SK-N-MC (cell line): ENCODE data around the gene MIP.
A peak's percentile ranks its signal among the peaks of the same experiment; 100 is the strongest.

Experiments
- DNase-seq: peaks from one replicate; pipeline ENCODE4 v3.0.0-alpha.2; 2011; ENCODE audit warnings: low read depth, low spot score
- H3K27ac ChIP-seq: fragments of 200-600 bp; sonication (generic); 2 replicates; pipeline ENCODE4 v1.5.1; 2016; ENCODE audit warnings: mixed run types
- H3K36me3 ChIP-seq: fragments of 200-600 bp; sonication (generic); 2 replicates; pipeline ENCODE4 v1.6.1; 2017; ENCODE audit warnings: antibody characterized with exemption, low read length, mixed read lengths; ENCODE audit not compliant: insufficient read depth
- H3K4me3 ChIP-seq: fragments of 200-600 bp; sonication (generic); 2 replicates; pipeline ENCODE4 v1.5.1; 2016
- H3K9ac ChIP-seq: fragments of 200-600 bp; sonication (generic); 2 replicates; pipeline ENCODE4 v1.8.0; 2017; ENCODE audit warnings: mixed run types, mixed read lengths; ENCODE audit not compliant: insufficient read length
- H3K9me3 ChIP-seq: fragments of 200-600 bp; sonication (generic); 2 replicates; pipeline ENCODE4 v1.6.1; 2017; ENCODE audit warnings: low read depth, mild to moderate bottlenecking, antibody characterized with exemption, low read length, moderate library complexity, mixed read lengths
- EZH2 ChIP-seq: fragments of 200-600 bp; sonication (generic); IDR thresholded peaks from one replicate; pipeline ENCODE4 v1.6.1; 2017; ENCODE audit warnings: antibody characterized with exemption
- FOXP2 ChIP-seq: optimal IDR thresholded peaks from 2 replicates; pipeline ENCODE3; 2011; ENCODE audit warnings: mild to moderate bottlenecking, moderate library complexity; ENCODE audit not compliant: insufficient read depth; ENCODE audit errors: extremely low read length, control extremely low read depth
- POLR2AphosphoS5 ChIP-seq: IDR thresholded peaks from 2 replicates; pipeline ENCODE4 v1.6.1; 2012; ENCODE audit warnings: mild to moderate bottlenecking, low read depth, low read length, borderline replicate concordance

Gene MIP

DNA sequence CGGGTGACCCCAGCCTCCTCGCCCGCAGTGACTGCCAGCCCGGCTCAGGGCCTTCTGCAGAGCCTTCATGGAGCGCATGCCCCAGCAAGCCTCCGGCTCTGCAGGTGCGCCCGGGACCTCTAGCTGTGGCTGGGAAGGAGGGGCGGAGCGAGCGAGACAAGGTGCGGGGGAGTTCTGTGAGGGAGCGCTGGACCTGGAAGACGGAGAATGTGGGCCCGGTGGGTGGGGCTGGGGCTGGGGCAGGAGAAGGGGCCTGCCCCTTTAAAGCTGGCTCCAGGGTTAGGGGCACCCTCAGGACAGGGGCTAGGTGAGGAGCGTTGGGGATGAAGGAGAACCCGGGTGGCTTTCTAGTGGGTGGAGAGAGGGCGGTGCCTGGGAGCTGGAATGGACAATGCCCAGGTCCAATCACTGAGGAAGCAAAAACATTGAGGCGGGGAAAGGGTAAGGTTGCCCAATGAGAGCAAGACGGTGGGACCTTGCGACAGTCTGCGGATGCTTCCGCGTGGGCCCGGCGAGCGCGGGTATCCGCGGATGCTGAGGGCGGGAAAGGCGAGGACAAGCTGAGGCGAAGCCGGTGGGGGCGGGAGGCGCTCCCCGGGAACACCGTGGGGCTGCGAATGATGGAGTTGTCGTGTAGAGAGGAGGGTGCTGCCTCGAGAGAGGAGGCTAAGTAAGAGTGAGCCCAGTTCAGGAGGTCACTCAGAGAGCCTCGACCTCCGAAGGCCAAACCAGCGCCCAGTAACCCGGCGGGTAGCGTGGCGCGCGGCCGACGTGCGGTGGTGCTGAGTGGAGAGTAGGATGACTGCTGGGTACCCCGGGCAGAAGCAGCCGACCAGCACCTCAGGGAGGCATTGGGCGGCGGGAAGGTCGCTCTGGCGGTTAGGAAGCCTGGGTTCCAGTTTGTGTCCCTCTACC lies 33.8 kb upstream of the MIP start, which contains the start of gene GLS2:
Gene GLS2, minus strand, starts transcription at position 121 of the 915 bp plus-strand sequence. Its CDS starts 43 bp downstream, at position 78.
- H3K9ac ChIP-seq, result no peak within 1 kb of the TSS
- no peak for DNase-seq
- H3K27ac ChIP-seq, result no peak within 1 kb of the TSS
- H3K4me3 ChIP-seq, result peak within 1 kb of the TSS; percentile 74
- H3K9me3 ChIP-seq, result no peaks in the 10 kb centered on the region
- TF ChIP-seq EZH2 (no peak), FOXP2 (no peak), POLR2AphosphoS5 (no peak)
- H3K36me3 ChIP-seq, result no peaks in the 10 kb centered on the region

DNA sequence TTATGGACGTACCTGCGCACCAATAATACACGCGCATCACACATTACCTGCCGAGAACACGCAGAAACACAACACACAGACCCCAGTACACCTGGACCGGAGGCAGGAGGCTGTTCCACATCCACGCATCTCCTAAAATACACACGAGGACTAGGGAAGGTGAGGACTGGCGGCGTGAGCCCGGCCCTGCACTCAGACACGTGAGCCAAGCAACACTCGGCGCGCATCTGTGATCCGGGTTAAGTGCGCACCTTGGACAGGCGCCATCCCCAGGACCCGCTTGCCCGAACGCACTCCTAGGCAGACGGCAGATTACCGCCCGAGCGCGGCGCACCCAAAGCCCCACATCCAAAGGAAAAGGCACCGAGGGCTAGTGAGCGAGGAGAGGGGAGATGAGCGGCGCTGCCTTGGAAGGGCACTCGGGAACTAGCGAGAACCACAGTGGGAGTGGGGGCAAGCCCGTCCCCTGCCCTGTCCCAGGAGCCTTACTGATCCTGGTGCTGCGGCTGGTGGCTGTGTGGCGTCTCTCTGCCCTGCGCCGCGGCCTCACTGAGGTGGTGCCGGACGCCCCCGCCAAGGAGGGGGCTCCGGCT lies 33.1 kb upstream of the MIP start:
- H3K36me3 ChIP-seq, result no peaks in the 10 kb centered on the region
- TF ChIP-seq EZH2, result no peak
- no peak for TF ChIP-seq FOXP2
- no peak for TF ChIP-seq POLR2AphosphoS5
- no peak overlapping the region for H3K27ac ChIP-seq
- no peaks in the 10 kb centered on the region for H3K9me3 ChIP-seq
- DNase-seq, result no peak
- H3K4me3 ChIP-seq, result peak overlapping the region; percentile 74
- no peak overlapping the region for H3K9ac ChIP-seq

DNA sequence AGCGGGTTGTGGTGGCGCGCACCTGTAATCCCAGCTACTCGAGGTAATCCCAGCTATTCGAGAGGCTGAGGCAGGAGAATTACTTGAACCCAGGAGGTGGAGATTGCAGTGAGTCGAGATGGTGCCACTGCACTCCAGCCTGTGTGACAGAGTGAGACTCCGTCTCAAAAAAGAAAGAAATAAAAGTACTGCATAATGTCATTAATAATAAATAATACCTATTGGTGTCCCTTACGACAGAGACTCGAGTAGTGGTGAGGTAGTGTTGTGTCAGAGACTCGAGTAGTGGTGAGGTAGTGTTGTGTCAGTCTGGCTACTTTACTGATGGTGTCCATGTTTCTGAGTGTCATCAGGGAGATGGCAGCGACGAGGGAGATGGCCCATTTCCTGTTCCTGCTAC lies 32.2 kb upstream of the MIP start:
- Histone ChIP-seq H3K9ac (no peak overlapping the region), H3K9me3 (no peaks in the 10 kb centered on the region), H3K27ac (no peak overlapping the region), H3K36me3 (no peaks in the 10 kb centered on the region), H3K4me3 (no peak overlapping the region)
- no peak for TF ChIP-seq POLR2AphosphoS5
- TF ChIP-seq EZH2, result no peak
- no peak for TF ChIP-seq FOXP2
- DNase-seq, result no peak

DNA sequence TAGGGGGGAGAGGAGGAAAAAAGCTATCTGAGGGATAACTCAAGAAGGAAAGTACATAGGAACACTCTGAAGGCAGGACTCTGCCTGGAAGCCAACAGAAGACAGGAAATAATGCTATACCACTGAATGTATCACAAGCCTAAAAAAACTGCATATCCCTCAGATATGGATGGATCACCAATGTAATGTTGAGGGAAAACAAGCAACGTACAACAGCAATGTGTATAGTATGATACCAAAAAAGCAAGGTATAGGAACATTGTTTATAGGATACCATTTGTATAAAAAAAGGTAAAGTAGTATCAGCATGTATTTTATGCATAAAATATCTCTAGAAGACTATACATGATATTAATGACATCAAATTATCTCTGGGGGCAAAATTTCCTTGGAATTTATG lies 30.1 kb upstream of the MIP start:
- TF ChIP-seq EZH2, result no peak
- no peak for TF ChIP-seq FOXP2
- no peak for TF ChIP-seq POLR2AphosphoS5
- no peak overlapping the region for H3K9ac ChIP-seq

DNA sequence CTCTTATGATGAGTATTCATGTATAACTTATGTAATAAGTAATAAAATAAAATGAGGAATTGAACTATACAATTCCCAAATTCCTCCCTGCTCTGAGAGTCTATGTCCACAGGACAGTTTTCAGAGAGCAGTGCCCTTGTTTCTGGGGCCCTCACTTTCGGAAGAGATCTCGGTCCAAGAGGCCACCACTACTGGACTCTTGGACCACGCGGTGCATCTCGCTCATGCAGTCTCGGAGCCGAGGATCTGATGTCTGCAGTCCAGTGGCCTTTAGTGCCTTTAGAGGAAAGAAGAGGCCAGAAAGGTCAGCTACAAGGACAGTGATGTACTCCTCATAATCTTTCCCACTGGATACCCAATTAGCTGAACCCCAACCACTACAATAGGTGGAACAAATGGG lies 25.2 kb upstream of the MIP start:
- Histone ChIP-seq H3K27ac (no peak overlapping the region), H3K9me3 (no peaks in the 10 kb centered on the region), H3K36me3 (no peaks in the 10 kb centered on the region), H3K9ac (no peak overlapping the region), H3K4me3 (no peak overlapping the region)
- TF ChIP-seq EZH2 (no peak), FOXP2 (no peak), POLR2AphosphoS5 (no peak)
- DNase-seq, result no peak

More for the DNA sequence above, 30.1 kb upstream of the MIP start:
- Histone ChIP-seq H3K36me3 (no peaks in the 10 kb centered on the region), H3K27ac (no peak overlapping the region), H3K9me3 (no peaks in the 10 kb centered on the region), H3K4me3 (no peak overlapping the region)
- DNase-seq, result no peak

DNA sequence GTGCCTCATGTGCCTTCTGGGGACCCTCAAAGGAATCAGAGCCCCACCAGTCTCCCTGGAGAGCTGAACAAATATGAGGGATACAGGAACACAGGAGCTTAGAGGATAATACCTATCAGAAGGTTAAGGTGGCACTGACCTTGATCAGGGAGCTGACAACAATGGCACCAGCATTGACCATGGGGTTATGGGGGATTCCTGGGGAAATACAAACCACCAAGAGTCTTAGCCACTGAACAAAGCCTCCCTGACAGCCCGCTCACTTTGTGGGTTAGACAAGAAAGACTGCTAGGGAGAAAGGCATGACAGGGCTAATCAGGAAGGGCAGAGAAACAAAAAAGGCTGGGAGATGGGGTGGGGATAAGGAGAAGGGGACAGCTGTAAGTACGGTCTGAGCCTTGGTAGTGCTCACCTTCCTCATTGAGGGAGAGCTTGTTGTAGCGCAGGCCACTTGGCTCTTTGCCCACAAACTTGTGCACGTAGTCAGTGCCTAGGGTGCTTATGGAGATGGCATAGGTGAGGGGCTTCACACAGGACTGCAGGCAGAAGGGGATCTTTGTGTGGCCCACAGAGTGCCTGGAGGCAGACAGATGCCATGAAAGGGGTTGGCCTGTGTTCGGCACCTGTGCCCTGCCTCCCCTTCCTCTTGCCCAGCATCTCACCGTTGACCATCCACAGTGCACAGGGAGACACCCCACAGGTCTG lies 23.2 kb upstream of the MIP start:
- no peak overlapping the region for H3K27ac ChIP-seq
- TF ChIP-seq FOXP2 (no peak), POLR2AphosphoS5 (no peak), EZH2 (no peak)
- H3K9ac ChIP-seq, result no peak overlapping the region
- no peak overlapping the region for H3K4me3 ChIP-seq
- no peaks in the 10 kb centered on the region for H3K36me3 ChIP-seq
- no peaks in the 10 kb centered on the region for H3K9me3 ChIP-seq
- DNase-seq, result no peak

DNA sequence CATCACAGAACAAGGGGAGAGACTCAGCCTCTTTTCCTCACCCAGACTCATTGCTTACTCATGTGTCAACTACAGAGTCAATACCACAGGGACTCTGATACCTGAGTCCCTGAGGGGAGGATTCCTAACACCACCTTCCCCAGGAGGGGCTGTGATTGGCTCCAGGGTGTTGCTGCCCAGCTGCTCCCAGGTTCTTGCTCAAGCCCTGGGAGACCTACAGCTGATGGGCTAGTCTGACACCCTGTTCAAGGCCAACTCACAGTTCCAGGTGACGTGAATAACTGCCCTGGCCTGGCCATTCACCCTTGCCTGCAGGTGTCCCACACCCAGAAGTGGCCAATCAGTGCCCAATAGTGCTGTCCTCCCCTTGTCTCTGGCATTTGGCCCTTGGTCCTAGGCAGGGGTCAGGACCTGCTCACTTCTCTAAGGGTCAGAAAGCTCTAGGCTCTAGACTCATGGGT lies 22.5 kb upstream of the MIP start:
- Histone ChIP-seq H3K4me3 (no peak overlapping the region), H3K27ac (no peak overlapping the region), H3K9ac (no peak overlapping the region), H3K9me3 (no peaks in the 10 kb centered on the region), H3K36me3 (no peaks in the 10 kb centered on the region)
- no peak for TF ChIP-seq FOXP2
- TF ChIP-seq EZH2, result no peak
- TF ChIP-seq POLR2AphosphoS5, result no peak
- DNase-seq, result no peak

DNA sequence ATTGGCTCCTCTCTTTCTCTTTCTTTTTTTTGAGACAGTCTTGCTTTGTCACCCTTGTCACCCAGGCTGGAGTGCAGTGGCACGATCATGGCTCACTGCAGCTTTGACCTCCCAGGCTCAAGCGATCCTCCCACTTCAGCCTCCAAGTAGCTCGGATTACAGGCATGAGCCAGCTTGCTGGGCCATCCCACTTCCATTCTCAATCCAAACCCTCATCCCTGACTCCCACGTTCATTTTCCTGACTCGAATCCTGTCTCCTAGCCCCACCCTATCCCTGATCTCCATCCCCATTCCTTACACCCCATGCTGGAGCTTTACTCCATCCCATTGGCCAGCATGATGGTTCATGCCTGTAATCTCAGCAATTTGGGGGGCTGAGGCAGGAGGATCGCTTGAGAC lies 21.7 kb upstream of the MIP start:
- Histone ChIP-seq H3K9ac (no peak overlapping the region), H3K36me3 (no peaks in the 10 kb centered on the region), H3K27ac (no peak overlapping the region), H3K4me3 (no peak overlapping the region), H3K9me3 (no peaks in the 10 kb centered on the region)
- no peak for DNase-seq
- TF ChIP-seq EZH2 (no peak), FOXP2 (no peak), POLR2AphosphoS5 (no peak)
